Osteocyte (in vitro differentiated cells): ENCODE measurements around the gene VN1R5. TPM values are rescaled to one million over a fixed set of nuclear protein-coding genes. Genes with fewer than 3 reads are reported as not detected.
"Not testable (repeated sequence)": the region's sequence is repeated elsewhere in the genome, so short reads cannot be mapped to it uniquely, and the experiment has no call there.

Experiments used
- DNase-seq: peaks from one replicate; pipeline ENCODE4 v3.0.0; 2021; ENCODE audit warnings: mixed read lengths; ENCODE audit not compliant: unreplicated experiment; ENCODE audit errors: extremely low spot score
- H3K27ac Mint-ChIP-seq: one replicate; pipeline ENCODE4 v1.8.0; 2021; ENCODE audit warnings: mild to moderate bottlenecking, mixed read lengths; ENCODE audit not compliant: unreplicated experiment
- H3K27me3 Mint-ChIP-seq: one replicate; pipeline ENCODE4 v1.8.0; 2021; ENCODE audit warnings: mixed read lengths; ENCODE audit not compliant: unreplicated experiment
- H3K36me3 Mint-ChIP-seq: one replicate; pipeline ENCODE4 v1.8.0; 2021; ENCODE audit warnings: mixed read lengths; ENCODE audit not compliant: unreplicated experiment
- H3K4me1 Mint-ChIP-seq: one replicate; pipeline ENCODE4 v1.8.0; 2021; ENCODE audit warnings: mixed read lengths; ENCODE audit not compliant: unreplicated experiment
- H3K4me3 Mint-ChIP-seq: one replicate; pipeline ENCODE4 v1.8.0; 2021; ENCODE audit warnings: mild to moderate bottlenecking, moderate library complexity, mixed read lengths; ENCODE audit not compliant: unreplicated experiment
- H3K9me3 Mint-ChIP-seq: one replicate; pipeline ENCODE4 v1.8.0; 2021; ENCODE audit warnings: mixed read lengths; ENCODE audit not compliant: unreplicated experiment
- CTCF ChIP-seq: fragments of 200-600 bp; sonication (generic); IDR thresholded peaks from 2 replicates; pipeline ENCODE4 v1.5.0; 2021; ENCODE audit warnings: antibody characterized with exemption, mild to moderate bottlenecking, moderate library complexity
- total RNA-seq: library from RNA; stranded (reverse); gene quantifications from 2 replicates; pipeline ENCODE4 v1.2.1, GENCODE V29; 2021

VN1R5 gene
- total RNA-seq, 1 donor from 2014 or later: not detected

GRCh38 chr1:247286134-247286670 lies 30.3 kb downstream of the VN1R5 start:
- TF ChIP-seq CTCF: no peak
- Mint-ChIP-seq H3K27me3 (no peaks in the 10 kb centered on the region), H3K4me3 (no peak overlapping the region), H3K27ac (no peak overlapping the region), H3K9me3 (peaks cover 18% of the 10 kb centered on the region), H3K4me1 (no peaks in the 10 kb centered on the region), H3K36me3 (peaks cover 4% of the 10 kb centered on the region)
- peak; percentile 60 for DNase-seq

- peak; percentile 66 for DNase-seq
These were observed 31.6 kb downstream of the VN1R5 start for GRCh38 chr1:247287460-247287859.

GRCh38 chr1:247288341-247288740 lies 32.5 kb downstream of the VN1R5 start:
- DNase-seq: peak; percentile 80
- Mint-ChIP-seq H3K27ac (no peak overlapping the region), H3K36me3 (peaks cover 4% of the 10 kb centered on the region), H3K27me3 (no peaks in the 10 kb centered on the region), H3K9me3 (peaks cover 18% of the 10 kb centered on the region), H3K4me1 (peaks cover 3% of the 10 kb centered on the region), H3K4me3 (no peak overlapping the region)
- no peak for TF ChIP-seq CTCF

More at GRCh38 chr1:247287460-247287859, 31.6 kb downstream of the VN1R5 start:
- H3K27ac Mint-ChIP-seq: no peak overlapping the region
- peaks cover 4% of the 10 kb centered on the region for H3K36me3 Mint-ChIP-seq
- no peak overlapping the region for H3K4me3 Mint-ChIP-seq
- H3K4me1 Mint-ChIP-seq: no peaks in the 10 kb centered on the region
- peak; percentile 9 for TF ChIP-seq CTCF
- peaks cover 18% of the 10 kb centered on the region for H3K9me3 Mint-ChIP-seq
- no peaks in the 10 kb centered on the region for H3K27me3 Mint-ChIP-seq

- H3K9me3 Mint-ChIP-seq: peaks cover 18% of the 10 kb centered on the region
- not testable (repeated sequence) for H3K27me3 Mint-ChIP-seq, H3K4me3 Mint-ChIP-seq, H3K36me3 Mint-ChIP-seq, H3K27ac Mint-ChIP-seq
- peaks cover 11% of the 10 kb centered on the region for H3K4me1 Mint-ChIP-seq
- DNase-seq: peak; percentile 56
These were observed 33.5 kb downstream of the VN1R5 start for GRCh38 chr1:247289274-247289892.

- Mint-ChIP-seq H3K9me3 (peaks cover 18% of the 10 kb centered on the region), H3K4me3 (no peak overlapping the region), H3K36me3 (peaks cover 4% of the 10 kb centered on the region), H3K4me1 (peaks cover 22% of the 10 kb centered on the region), H3K27ac (no peak overlapping the region), H3K27me3 (no peaks in the 10 kb centered on the region)
- TF ChIP-seq CTCF: no peak
- DNase-seq: no peak
These were observed 34.7 kb downstream of the VN1R5 start for GRCh38 chr1:247290576-247290975.
